Measurements from ENCODE around the gene WDR7. TPM values are rescaled to one million over a fixed set of nuclear protein-coding genes. Genes with fewer than 3 reads are reported as not detected.

Gene WDR7
- total and polyA plus RNA-seq, 10 of the 15 experiments (the other 5 are each of a cell fraction or from before 2014, with no cell fraction given), result 2.8 to 16.5 (median 11.7) TPM

- TF ChIP-seq RAD21 (IDR thresholded peaks at IDR 0.05; ENCODE audit: insufficient read depth, low read depth, low read length), result no peak
- TF ChIP-seq, protein P1, sequence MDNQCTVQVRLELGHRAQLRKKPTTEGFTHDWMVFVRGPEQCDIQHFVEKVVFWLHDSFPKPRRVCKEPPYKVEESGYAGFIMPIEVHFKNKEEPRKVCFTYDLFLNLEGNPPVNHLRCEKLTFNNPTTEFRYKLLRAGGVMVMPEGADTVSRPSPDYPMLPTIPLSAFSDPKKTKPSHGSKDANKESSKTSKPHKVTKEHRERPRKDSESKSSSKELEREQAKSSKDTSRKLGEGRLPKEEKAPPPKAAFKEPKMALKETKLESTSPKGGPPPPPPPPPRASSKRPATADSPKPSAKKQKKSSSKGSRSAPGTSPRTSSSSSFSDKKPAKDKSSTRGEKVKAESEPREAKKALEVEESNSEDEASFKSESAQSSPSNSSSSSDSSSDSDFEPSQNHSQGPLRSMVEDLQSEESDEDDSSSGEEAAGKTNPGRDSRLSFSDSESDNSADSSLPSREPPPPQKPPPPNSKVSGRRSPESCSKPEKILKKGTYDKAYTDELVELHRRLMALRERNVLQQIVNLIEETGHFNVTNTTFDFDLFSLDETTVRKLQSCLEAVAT (IDR thresholded peaks at IDR 0.05), result no peak
These were observed 326.1 kb downstream of the WDR7 start (continued) for GRCh38 chr18:56977309-56977708.

- SMC1A ChIA-PET (ENCODE audit: uncharacterized antibody, unreplicated experiment), result no interaction called here
- TF ChIP-seq SMC3 (IDR thresholded peaks at IDR 0.05; ENCODE audit: borderline replicate concordance, low read length) (no peak), NR2C2 (IDR thresholded peaks at IDR 0.05; ENCODE audit: borderline replicate concordance, control insufficient read depth, insufficient read length, low read depth) (no peak), TCF3 (IDR thresholded peaks at IDR 0.05; ENCODE audit: borderline replicate concordance, insufficient read depth, low read depth, low read length) (no peak), SPI1 (IDR thresholded peaks at IDR 0.05; ENCODE audit: borderline replicate concordance, insufficient read depth, low read depth, low read length) (no peak), ZNF24 (IDR thresholded peaks at IDR 0.05) (no peak), IKZF2 (IDR thresholded peaks at IDR 0.05) (no peak), HDGF (IDR thresholded peaks at IDR 0.05) (no peak), ETV6 (conservative IDR thresholded peaks at IDR 0.05 in 1 of 2, IDR thresholded peaks at IDR 0.05 in 1 of 2; ENCODE audit: borderline replicate concordance in 1 of 2, low read depth in 1 of 2) (no peak), MTA3 (IDR thresholded peaks at IDR 0.05; ENCODE audit: borderline replicate concordance, low read length) (no peak), ZBTB4 (CRISPR knock-in tag; IDR thresholded peaks at IDR 0.05) (no peak), NFXL1 (IDR thresholded peaks at IDR 0.05; ENCODE audit: borderline replicate concordance) (no peak), MTA2 (IDR thresholded peaks at IDR 0.05; ENCODE audit: low read depth) (no peak), YY1 (IDR thresholded peaks at IDR 0.05; ENCODE audit: low read depth, low read length) (no peak)
- TF ChIP-seq, protein P2, sequence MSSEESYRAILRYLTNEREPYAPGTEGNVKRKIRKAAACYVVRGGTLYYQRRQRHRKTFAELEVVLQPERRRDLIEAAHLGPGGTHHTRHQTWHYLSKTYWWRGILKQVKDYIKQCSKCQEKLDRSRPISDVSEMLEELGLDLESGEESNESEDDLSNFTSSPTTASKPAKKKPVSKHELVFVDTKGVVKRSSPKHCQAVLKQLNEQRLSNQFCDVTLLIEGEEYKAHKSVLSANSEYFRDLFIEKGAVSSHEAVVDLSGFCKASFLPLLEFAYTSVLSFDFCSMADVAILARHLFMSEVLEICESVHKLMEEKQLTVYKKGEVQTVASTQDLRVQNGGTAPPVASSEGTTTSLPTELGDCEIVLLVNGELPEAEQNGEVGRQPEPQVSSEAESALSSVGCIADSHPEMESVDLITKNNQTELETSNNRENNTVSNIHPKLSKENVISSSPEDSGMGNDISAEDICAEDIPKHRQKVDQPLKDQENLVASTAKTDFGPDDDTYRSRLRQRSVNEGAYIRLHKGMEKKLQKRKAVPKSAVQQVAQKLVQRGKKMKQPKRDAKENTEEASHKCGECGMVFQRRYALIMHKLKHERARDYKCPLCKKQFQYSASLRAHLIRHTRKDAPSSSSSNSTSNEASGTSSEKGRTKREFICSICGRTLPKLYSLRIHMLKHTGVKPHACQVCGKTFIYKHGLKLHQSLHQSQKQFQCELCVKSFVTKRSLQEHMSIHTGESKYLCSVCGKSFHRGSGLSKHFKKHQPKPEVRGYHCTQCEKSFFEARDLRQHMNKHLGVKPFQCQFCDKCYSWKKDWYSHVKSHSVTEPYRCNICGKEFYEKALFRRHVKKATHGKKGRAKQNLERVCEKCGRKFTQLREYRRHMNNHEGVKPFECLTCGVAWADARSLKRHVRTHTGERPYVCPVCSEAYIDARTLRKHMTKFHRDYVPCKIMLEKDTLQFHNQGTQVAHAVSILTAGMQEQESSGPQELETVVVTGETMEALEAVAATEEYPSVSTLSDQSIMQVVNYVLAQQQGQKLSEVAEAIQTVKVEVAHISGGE (CRISPR knock-in tag; IDR thresholded peaks at IDR 0.05), result no peak
These were observed 326.6 kb downstream of the WDR7 start for GRCh38 chr18:56977771-56978170.

More at GRCh38 chr18:56977771-56978170, 326.6 kb downstream of the WDR7 start:
- Histone ChIP-seq H3K4me2 (ENCODE audit: control insufficient read depth, insufficient read depth) (no peak overlapping the region), H4K20me1 (ENCODE audit: control insufficient read depth, insufficient read depth) (no peaks in the 10 kb centered on the region), H3K27me3 (replicated peaks in 1 of 2; ENCODE audit: control insufficient read depth in 2 of 2, insufficient read depth in 2 of 2, low read length in 1 of 2) (no peaks in the 10 kb centered on the region), H3K27ac (ENCODE audit: control insufficient read depth, insufficient read depth) (no peak overlapping the region), H3K4me3 (no peak overlapping the region), H3K36me3 (ENCODE audit: control insufficient read depth in 2 of 2, insufficient read depth in 2 of 2, low read length in 1 of 2) (no peaks in the 10 kb centered on the region; a peak in 1 of 4 replicates), H3K9ac (ENCODE audit: control insufficient read depth, insufficient read depth, low read length) (no peak overlapping the region), H3K79me2 (ENCODE audit: control insufficient read depth, insufficient read depth, low read length) (no peaks in the 10 kb centered on the region), H2AFZ (ENCODE audit: control insufficient read depth, low read depth, low read length) (no peak overlapping the region), H3K4me1 (ENCODE audit: control insufficient read depth, insufficient read depth, low read length) (no peaks in the 10 kb centered on the region), H3K9me3 (replicated peaks; ENCODE audit: control insufficient read depth, insufficient read depth, low read length) (no peaks in the 10 kb centered on the region)
- no TSS peak for BruUV-seq (replicated peaks)
- RAD21 ChIA-PET (ENCODE audit: unreplicated experiment), result no interaction called here
- intact Hi-C loops (cut with micrococcal nuclease; ENCODE audit: unreplicated experiment) (no loop called here), in situ Hi-C loops (cut with MboI) (no loop called here)
- DNase-seq (ENCODE audit: low read depth, low spot score), result no peak
- no peak for FAIRE-seq
- 62% methylated on average over 2 of the region's 2 CpGs for WGBS (ENCODE audit: insufficient coverage, insufficient replicate concordance, low lambda C conversion rate, missing lambda C conversion rate)
- CTCF ChIA-PET, result interaction anchor here (0.6 to 1.2 kb wide), 2 partner anchors 11 to 15 kb away, joined by 3 read pairs; no protein-coding TSS in a partner anchor
- ATAC-seq, result no peak
- POLR2A ChIA-PET, result no interaction called here
